ENCODE results near the gene TPPP3. TPM values are rescaled to one million over a fixed set of nuclear protein-coding genes. Genes with fewer than 3 reads are reported as not detected.
A peak's percentile ranks its signal among the peaks of the same experiment; 100 is the strongest.

TPPP3 gene
- total RNA-seq, 2 donors from 2014 or later: 0.64 to 0.73 TPM

GRCh38 chr16:67437513-67437912 lies 44.2 kb upstream of the TPPP3 start:
- 90 to 96% methylated on average over 3 to 4 of the region's 4 CpGs for WGBS, 2 experiments (ENCODE audit: insufficient coverage in 1 of 2, insufficient read length in 1 of 2)
- DNase-seq: no peak
- Mint-ChIP-seq H3K27ac (no peak overlapping the region), H3K27me3 (ENCODE audit: insufficient read depth) (peaks cover 4% of the 10 kb centered on the region), H3K36me3 (ENCODE audit: low read depth) (peaks cover 22% of the 10 kb centered on the region), H3K9me3 (no peaks in the 10 kb centered on the region), H3K4me3 (no peak overlapping the region), H3K4me1 (peaks cover 7% of the 10 kb centered on the region)
- Histone ChIP-seq H3K36me3 (ENCODE audit: control insufficient read depth, insufficient read depth, low read length) (peaks cover 6% of the 10 kb centered on the region), H3K9me3 (ENCODE audit: control insufficient read depth, low read length) (no peaks in the 10 kb centered on the region), H3K9ac (ENCODE audit: extremely low read depth, low read length, poor library complexity, severe bottlenecking) (no peak overlapping the region), H3K4me3 (ENCODE audit: low read length) (no peak overlapping the region), H3K27ac (ENCODE audit: low read depth, low read length) (no peak overlapping the region), H3K27me3 (ENCODE audit: control insufficient read depth, insufficient read depth, low read length, poor library complexity, severe bottlenecking) (no peaks in the 10 kb centered on the region), H3K4me1 (ENCODE audit: control insufficient read depth, insufficient read depth, low read length) (peaks cover 2% of the 10 kb centered on the region)
- TF ChIP-seq CTCF (conservative IDR thresholded peaks at IDR 0.05): no peak

- peaks cover 6% of the 10 kb centered on the region for H3K27me3 Mint-ChIP-seq (ENCODE audit: insufficient read depth)
- H3K4me1 Mint-ChIP-seq: peaks cover 13% of the 10 kb centered on the region
- peaks cover 6% of the 10 kb centered on the region for H3K36me3 ChIP-seq (ENCODE audit: control insufficient read depth, insufficient read depth, low read length)
- no peak overlapping the region for H3K27ac Mint-ChIP-seq
- H3K36me3 Mint-ChIP-seq (ENCODE audit: low read depth): peaks cover 20% of the 10 kb centered on the region
- H3K27me3 ChIP-seq (ENCODE audit: control insufficient read depth, insufficient read depth, low read length, poor library complexity, severe bottlenecking): no peaks in the 10 kb centered on the region
- no peak overlapping the region for H3K9ac ChIP-seq (ENCODE audit: extremely low read depth, low read length, poor library complexity, severe bottlenecking)
- no peak overlapping the region for H3K27ac ChIP-seq (ENCODE audit: low read depth, low read length)
- TF ChIP-seq CTCF (conservative IDR thresholded peaks at IDR 0.05): no peak
- H3K9me3 Mint-ChIP-seq: no peaks in the 10 kb centered on the region
- H3K4me1 ChIP-seq (ENCODE audit: control insufficient read depth, insufficient read depth, low read length): peaks cover 3% of the 10 kb centered on the region
- H3K9me3 ChIP-seq (ENCODE audit: control insufficient read depth, low read length): no peaks in the 10 kb centered on the region
- no peak overlapping the region for H3K4me3 ChIP-seq (ENCODE audit: low read length)
- no peak overlapping the region for H3K4me3 Mint-ChIP-seq
- 95 to 98% methylated on average over 16 to 23 of the region's 23 CpGs for WGBS, 2 experiments (ENCODE audit: insufficient coverage in 1 of 2, insufficient read length in 1 of 2)
- DNase-seq: no peak
Observed at GRCh38 chr16:67436640-67437193, 43.4 kb upstream of the TPPP3 start.

GRCh38 chr16:67435758-67436164 lies 42.5 kb upstream of the TPPP3 start:
- Mint-ChIP-seq H3K4me1 (peaks cover 15% of the 10 kb centered on the region), H3K36me3 (ENCODE audit: low read depth) (peaks cover 20% of the 10 kb centered on the region), H3K27me3 (ENCODE audit: insufficient read depth) (peaks cover 9% of the 10 kb centered on the region), H3K27ac (no peak overlapping the region), H3K4me3 (no peak overlapping the region), H3K9me3 (no peaks in the 10 kb centered on the region)
- no peak overlapping the region for H3K27ac ChIP-seq (ENCODE audit: low read depth, low read length)
- no peak overlapping the region for H3K9ac ChIP-seq (ENCODE audit: extremely low read depth, low read length, poor library complexity, severe bottlenecking)
- no peaks in the 10 kb centered on the region for H3K9me3 ChIP-seq (ENCODE audit: control insufficient read depth, low read length)
- H3K27me3 ChIP-seq (ENCODE audit: control insufficient read depth, insufficient read depth, low read length, poor library complexity, severe bottlenecking): no peaks in the 10 kb centered on the region
- DNase-seq: no peak
- H3K4me3 ChIP-seq (ENCODE audit: low read length): no peak overlapping the region
- TF ChIP-seq CTCF (conservative IDR thresholded peaks at IDR 0.05): peak; percentile 39
- H3K4me1 ChIP-seq (ENCODE audit: control insufficient read depth, insufficient read depth, low read length): peaks cover 3% of the 10 kb centered on the region
- peaks cover 6% of the 10 kb centered on the region for H3K36me3 ChIP-seq (ENCODE audit: control insufficient read depth, insufficient read depth, low read length)
- 95 to 96% methylated on average over 7 to 16 of the region's 16 CpGs for WGBS, 2 experiments (ENCODE audit: insufficient coverage in 1 of 2, insufficient read length in 1 of 2)

Data from endodermal cell (in vitro differentiated cells).